ENCODE data around the gene LIPG. TPM values are rescaled to one million over a fixed set of nuclear protein-coding genes. Genes with fewer than 3 reads are reported as not detected.

The LIPG gene
- total RNA-seq, 1 donor from 2014 or later, result 10.2 TPM

DNA sequence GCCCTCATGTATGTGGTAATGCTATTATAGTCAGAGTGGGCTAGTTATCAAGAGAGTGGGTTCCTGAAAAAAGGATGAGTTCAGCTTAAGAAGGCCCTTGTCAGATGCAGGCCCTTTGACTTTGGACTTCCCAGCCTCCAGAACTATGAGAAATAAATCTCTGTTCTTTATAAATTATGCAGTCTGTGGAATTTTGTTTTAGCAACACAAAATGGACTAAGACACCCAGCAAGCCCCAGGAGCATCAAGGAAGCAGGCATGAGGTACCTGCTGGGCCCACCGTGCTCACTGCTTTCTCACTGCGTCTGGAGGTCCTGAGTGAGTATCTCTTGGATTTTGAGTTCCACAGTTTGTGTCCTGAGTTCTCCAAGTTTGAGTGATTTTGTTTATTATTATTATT is 35.9 kb upstream of the LIPG start:
- DNase-seq (no peak), ATAC-seq (no peak)
- intact Hi-C loops (cut with DNase I), result no loop called here
- no peaks in the 10 kb centered on the region for H3K4me1 ChIP-seq
- no peaks in the 10 kb centered on the region for H3K36me3 ChIP-seq
- H3K27ac ChIP-seq, result no peak overlapping the region
- no peaks in the 10 kb centered on the region for H3K9me3 ChIP-seq
- no peak overlapping the region for H3K4me3 ChIP-seq
- H3K27me3 ChIP-seq, result no peaks in the 10 kb centered on the region
- TF ChIP-seq, protein P1, sequence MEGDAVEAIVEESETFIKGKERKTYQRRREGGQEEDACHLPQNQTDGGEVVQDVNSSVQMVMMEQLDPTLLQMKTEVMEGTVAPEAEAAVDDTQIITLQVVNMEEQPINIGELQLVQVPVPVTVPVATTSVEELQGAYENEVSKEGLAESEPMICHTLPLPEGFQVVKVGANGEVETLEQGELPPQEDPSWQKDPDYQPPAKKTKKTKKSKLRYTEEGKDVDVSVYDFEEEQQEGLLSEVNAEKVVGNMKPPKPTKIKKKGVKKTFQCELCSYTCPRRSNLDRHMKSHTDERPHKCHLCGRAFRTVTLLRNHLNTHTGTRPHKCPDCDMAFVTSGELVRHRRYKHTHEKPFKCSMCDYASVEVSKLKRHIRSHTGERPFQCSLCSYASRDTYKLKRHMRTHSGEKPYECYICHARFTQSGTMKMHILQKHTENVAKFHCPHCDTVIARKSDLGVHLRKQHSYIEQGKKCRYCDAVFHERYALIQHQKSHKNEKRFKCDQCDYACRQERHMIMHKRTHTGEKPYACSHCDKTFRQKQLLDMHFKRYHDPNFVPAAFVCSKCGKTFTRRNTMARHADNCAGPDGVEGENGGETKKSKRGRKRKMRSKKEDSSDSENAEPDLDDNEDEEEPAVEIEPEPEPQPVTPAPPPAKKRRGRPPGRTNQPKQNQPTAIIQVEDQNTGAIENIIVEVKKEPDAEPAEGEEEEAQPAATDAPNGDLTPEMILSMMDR (IDR thresholded peaks at IDR 0.05), result no peak

DNA sequence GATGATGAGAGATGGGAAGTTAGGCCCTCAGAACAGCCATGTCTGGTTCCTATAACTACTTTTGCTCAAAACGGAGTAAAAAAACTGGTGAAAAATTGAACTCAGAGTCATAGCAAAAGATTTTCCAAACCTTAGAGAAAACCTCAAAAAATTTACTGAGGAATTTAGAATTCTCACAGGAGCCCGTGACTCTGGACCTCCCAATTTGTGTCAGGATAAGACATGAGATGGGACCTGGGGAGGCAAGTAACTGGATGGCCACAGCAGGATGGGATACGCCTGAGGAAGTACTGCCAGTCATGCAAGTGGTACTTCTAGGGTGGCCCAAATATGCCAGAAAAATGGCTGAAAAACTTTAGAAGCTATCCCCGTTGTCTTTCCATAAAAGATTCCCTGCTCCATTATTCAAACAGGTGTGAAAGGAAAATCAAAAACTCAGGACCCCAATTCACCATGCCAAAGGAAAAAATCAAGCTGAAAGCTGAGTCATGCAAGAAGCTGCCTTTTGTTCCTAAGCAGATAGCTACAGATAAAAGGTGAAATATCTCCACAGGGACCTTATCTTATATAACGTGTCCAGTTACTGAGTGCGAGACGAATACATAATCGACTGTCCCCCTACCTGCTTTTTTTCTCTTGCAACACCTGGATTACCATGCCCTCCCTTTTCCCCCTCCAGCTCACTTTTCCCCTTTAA is 34.1 kb upstream of the LIPG start:
- no peak for ATAC-seq
- TF ChIP-seq, protein P1 (IDR thresholded peaks at IDR 0.05), result no peak
- Histone ChIP-seq H3K4me3 (no peak overlapping the region), H3K27me3 (no peaks in the 10 kb centered on the region), H3K36me3 (no peaks in the 10 kb centered on the region), H3K4me1 (no peaks in the 10 kb centered on the region), H3K27ac (no peak overlapping the region), H3K9me3 (no peaks in the 10 kb centered on the region)
- no peak for DNase-seq
- intact Hi-C loops (cut with DNase I), result no loop called here

DNA sequence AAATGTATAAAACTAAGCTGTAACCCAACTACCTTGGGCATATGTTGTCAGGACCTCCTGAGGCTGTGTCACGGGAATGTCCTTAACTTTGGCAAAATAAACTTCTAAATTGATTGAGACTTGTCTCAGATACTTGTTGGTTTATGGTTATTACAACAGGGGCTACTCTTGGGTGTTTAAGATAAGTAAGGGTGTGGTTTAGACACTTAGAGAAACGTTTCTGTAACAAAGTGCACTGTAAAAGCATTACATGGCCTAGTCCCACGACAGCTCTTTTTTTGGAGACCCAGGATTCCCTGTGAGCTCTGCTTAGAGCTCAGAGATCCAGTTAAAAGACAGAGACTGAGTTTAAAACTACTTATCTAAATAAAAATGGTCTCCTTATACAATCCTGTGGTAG is 32.3 kb upstream of the LIPG start:
- Histone ChIP-seq H3K9me3 (no peaks in the 10 kb centered on the region), H3K4me1 (no peaks in the 10 kb centered on the region), H3K4me3 (no peak overlapping the region), H3K27ac (no peak overlapping the region), H3K27me3 (no peaks in the 10 kb centered on the region), H3K36me3 (no peaks in the 10 kb centered on the region)
- ATAC-seq (no peak), DNase-seq (no peak)
- intact Hi-C loops (cut with DNase I), result no loop called here
- TF ChIP-seq, protein P1 (IDR thresholded peaks at IDR 0.05), result no peak

DNA sequence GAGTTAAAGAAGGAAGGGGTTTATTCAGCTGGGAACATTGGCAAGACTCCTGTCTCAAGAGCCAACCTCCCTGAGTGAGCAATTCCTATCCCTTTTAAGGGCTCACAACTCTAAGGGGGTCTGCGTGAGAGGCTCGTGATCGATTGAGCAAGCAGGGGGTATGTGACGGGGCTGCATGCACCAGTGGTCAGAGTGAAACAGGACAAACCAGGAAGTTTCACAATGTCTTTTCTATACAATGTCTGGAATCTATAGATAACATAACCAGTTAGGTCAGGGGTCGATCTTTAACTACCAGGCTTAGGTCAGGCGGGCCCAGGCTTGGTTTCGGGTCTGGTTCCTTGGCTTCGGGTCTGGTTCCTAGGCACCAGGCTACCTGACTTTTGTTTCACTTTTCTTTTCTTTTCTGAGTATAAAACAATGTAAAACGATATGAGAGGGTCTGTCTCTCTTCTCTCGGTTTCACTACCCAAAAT is 30.1 kb upstream of the LIPG start:
- H3K9me3 ChIP-seq, result no peaks in the 10 kb centered on the region
- no peak overlapping the region for H3K4me3 ChIP-seq
- intact Hi-C loops (cut with DNase I), result no loop called here
- no peak for ATAC-seq
- no peak overlapping the region for H3K27ac ChIP-seq
- TF ChIP-seq, protein P1 (IDR thresholded peaks at IDR 0.05), result no peak
- no peak for DNase-seq
- no peaks in the 10 kb centered on the region for H3K36me3 ChIP-seq
- H3K4me1 ChIP-seq, result no peaks in the 10 kb centered on the region
- H3K27me3 ChIP-seq, result no peaks in the 10 kb centered on the region

DNA sequence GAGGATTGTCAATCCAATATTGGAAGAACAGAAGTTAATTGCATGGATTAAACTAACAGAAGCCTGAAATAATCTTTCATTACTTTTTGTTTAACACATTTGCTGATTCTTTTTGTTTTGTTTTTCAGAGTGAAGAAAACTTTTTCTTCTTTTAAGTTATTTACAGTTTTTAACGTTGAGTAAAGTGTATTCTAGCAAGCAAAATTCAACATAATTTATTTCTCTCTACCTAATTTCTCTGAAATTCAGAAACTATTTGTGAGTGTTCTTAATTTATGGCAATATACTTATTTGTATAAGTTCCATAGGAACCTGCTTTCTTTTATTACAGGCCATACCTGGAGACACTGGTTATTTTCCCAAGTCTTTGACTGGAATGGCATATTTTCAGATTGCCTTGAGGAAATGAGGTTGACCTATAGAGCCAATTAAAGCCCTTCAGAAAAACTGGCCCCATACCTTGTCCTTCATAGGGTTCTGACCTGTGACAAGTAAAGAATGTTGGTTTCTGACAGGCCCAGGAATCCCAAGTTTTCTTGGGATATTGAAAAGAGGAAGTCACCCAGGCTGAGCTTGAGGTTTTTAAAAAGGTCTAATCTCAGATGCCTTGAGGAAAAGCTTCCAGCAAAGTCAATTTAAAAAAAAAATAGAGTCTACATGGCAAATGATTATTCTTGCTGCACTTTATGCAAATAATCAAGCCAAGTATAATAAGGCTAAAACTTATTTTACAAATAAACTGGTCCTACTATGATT is 26.8 kb upstream of the LIPG start:
- H3K4me3 ChIP-seq, result no peak overlapping the region
- H3K9me3 ChIP-seq, result no peaks in the 10 kb centered on the region
- no peak for ATAC-seq
- TF ChIP-seq, protein P1 (IDR thresholded peaks at IDR 0.05), result no peak
- no peaks in the 10 kb centered on the region for H3K27me3 ChIP-seq
- intact Hi-C loops (cut with DNase I), result no loop called here
- H3K4me1 ChIP-seq, result no peaks in the 10 kb centered on the region
- H3K36me3 ChIP-seq, result no peaks in the 10 kb centered on the region
- DNase-seq, result no peak
- no peak overlapping the region for H3K27ac ChIP-seq

All from upper lobe of right lung (tissue), 1 donor.